IPS-NIHi7 (cell line): ENCODE results near the gene SLC17A9.

ENCODE experiments used
- DNase-seq: peaks from one replicate; pipeline ENCODE4 v3.0.0; 2012; ENCODE audit warnings: mixed read lengths; ENCODE audit errors: extremely low spot score

SLC17A9 gene

DNA sequence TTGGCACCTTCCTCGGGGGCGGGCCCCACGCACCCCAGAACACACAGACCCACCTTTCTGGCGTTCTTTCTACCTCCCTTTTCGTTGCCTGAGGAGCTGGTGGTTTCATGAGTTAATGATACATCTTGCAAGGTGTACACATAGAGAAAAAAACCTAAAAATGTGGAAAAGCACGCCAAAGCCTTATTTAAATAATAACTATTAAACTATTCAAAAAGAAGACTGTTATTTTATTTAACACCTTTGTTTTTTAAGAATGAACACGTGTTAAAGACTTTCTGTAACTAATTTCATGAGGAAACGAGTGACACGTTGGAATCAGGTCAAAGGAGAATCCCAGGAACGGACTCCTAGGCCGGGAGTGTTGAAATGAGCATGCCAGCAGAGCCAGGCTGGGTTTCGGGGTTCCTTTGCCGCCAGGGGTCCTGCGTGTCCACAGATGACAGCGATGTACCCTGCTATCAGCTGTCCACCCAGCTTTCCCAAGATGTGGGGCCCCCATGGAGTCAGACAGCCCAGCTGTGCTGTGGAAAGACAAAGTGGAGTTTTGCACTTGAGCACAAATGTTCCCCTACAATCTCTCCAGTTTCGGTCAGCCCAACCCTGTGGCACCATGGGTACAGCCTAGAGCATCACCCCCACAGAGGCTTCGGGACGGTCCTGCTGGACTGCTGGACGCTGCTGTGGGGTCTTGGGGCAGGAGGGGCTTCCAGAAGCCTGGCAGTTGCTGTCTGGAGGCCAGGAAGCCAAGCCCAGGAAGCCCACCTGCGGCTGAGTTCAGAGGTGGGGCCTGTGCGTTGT, 16.1 kb downstream of the SLC17A9 start:
- DNase-seq = no peak

DNA sequence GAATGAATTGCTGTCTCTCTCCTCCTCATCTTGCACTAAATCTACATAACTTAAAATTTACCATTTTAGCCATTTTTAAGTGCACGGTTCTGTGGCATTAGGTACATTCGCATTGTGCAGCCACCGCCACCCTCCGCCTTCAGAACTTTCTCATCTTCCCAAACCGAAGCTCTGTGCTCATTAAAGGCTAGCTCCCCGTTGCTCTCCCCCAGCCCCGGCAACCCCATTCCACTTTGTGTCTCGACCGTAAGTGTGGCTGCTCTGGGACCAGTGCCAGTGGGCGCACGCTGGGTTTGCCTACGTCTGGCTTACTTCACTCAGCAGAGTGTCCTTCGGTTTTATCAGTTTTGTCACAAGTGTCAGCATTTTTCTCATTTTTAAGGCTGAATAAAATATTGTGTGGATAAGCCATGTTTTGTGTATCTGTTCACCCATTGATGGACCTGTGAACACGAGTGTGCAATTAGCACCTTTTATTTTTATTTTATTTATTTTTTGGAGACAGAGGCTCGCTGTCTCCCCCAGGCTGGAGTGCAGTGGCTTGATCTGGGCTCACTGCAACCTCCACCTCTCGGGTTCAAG, 16.8 kb downstream of the SLC17A9 start:
- DNase-seq = no peak

DNA sequence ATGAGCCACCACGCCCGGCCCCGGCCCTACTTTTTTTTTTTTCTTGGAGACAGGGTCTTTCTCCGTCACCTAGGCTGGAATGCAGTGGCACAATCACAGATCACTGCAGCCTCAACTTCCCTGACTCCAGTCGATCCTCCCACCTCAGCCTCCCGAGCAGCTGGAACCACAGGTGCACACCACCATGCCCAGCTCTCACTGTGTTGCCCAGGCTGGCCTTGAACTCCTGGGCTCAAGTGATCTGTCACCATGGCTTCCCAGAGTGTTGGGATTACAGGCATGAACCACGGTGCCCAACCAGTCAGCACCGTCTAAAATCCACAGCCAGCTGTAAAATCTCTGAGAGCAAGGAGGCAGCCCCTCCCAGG, 17.4 kb downstream of the SLC17A9 start:
- no peak for DNase-seq

DNA sequence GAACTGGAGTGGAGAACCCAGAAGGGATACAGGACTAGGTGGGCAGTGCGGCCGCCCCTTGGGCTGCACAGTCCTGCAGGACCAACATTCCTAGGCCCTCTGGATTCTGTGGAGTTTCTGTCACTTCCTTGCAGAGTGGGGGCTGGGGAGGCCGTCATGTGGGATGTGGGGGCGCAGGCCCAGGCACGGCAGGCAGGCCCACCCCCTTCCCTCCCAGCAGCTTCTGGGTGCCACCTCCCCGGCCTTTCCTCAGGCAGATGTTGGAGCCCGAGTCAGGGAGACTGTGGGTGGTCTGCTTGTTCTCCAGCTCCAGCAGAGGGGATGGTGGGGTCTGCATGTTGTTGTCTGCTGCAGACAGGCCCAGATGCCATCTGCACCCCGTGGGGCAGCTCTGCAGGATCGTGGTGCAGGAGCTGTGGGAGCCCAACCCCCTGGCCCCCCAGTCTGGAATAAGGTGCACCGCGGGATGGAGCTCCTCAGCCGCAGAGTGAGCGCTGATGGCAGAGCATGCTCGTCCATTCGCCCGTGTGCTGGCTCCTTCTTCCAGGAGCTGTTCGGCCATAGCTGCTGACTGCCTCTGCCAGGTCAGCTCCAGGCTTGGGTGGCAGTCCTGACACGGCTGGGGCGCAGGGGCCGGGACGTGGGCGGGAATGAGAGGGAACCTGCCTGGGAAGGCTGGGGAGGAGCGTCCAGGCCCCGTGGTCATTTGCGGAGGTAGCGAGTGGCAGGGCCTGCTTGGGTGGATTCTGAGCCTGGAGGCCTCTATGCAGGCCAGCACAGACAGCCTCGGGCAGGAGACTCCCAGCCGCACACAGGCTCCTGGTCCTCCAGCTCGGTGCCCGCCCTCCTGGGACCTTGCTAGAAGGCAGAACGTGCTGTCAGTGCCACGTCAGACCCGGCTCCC, 18.1 kb downstream of the SLC17A9 start:
- peak; percentile 30 for DNase-seq

DNA sequence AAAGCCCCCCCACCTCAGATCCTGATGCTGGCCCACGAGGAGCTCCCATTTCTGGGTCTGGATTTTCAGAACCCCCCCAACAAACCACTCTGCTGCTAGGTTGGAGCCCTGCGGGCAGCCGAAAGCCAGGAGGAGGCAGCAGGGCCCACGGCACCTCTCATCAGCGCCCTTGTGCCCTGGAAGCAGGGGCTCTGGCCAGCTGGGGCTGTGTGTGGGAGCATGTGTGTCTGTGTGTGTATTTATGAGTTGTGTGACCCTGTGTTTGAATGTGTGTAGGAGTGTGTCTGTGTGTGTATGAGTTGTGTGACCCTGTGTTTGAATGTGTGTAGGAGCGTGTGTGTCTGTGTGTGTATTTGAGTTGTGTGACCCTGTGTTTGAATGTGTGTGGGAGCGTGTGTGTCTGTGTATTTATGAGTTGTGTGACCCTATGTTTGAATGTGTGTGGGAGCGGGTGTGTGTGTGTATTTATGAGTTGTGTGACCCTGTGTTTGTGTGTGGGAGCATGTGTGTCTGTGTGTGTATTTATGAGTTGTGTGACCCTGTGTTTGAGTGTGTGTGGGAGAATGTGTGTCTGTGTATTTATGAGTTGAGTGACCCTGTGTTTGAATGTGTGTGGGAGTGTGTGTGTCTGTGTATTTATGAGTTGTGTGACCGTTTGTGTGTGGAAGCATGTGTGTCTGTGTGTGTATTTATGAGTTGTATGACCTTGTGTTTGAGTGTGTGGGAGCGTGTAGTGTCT, 18.9 kb downstream of the SLC17A9 start:
- DNase-seq = no peak

DNA sequence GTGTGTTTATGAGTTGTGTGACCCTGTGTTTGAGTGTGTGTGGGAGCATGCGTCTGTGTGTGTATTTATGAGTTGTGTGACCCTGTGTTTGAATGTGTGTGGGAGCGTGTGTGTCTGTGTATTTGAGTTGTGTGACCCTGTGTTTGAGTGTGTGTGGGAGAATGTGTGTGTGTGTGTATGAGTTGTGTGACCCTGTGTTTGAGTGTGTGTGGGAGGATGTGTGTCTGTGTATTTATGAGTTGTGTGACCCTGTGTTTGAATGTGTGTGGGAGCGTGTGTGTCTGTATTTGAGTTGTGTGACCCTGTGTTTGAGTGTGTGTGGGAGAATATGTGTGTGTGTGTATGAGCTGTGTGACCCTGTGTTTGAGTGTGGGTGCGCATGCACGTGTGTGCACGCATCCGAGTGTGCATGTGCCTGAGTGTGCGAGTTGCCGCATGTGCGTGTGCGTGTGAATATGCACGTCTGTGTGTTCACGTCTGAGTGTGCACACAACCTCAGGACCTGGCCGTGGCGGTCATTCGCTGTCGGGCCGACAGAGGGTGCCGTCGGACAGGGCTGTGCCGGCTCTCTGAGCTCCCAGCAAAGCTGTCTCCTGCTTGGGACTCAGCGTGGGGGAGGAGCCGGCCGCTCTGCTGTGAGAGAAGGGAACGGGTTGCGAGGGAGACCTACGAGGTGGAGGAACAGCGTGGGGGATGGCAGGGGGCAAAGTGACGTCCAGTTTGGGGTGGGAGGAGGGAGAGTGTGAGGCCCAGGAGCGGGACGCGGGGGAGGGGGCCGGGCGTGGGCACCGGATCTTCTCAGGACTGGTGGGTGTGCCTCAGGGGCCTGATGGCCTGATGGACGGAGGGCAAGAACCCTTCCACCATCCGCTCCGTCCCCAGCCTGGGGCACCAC, 19.7 kb downstream of the SLC17A9 start:
- DNase-seq = peak; percentile 96

DNA sequence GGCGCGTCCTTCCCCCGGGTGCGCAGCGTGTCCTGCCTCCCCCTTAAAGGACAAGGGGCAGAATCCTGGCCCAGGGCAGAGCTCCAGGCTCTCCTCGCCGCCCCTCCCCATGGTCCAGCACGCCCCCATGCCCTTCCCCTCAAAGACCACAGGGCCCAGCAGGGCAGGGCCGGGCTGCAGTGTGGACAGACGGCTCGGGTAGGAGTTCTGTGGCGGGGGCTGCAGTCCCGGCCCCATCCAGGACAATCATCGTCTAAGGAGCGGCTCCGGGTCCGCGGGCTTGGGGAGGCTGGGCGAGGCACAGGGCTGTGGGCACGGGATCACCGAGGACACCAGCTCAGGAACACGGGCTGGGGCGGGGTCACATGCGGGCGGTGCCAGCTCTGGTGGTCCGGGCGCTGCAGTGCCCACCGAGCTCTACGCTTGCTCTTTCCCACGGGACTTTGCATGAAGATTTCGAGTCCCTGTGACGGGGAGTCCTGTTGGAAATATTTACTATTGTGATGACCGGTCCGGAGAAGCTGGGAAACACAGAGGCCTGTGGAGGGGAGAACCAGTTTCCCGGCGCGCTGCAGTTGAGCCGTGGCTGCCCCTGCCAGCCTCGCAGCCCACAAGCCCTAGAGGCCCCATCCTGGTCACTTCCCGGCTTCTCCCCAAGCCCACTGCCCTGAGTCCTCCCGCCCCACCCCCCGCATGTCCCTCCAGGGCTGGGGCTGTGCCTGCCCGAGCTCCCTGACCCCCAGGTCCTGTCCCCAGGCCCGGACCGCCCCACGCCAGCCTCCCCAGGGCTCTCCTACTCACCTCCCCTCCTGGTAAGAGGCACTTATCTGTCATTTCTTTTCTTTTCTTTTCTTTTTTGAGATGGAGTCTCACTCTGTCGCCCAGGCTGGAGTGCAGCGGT, 20.6 kb downstream of the SLC17A9 start:
- DNase-seq = no peak

DNA sequence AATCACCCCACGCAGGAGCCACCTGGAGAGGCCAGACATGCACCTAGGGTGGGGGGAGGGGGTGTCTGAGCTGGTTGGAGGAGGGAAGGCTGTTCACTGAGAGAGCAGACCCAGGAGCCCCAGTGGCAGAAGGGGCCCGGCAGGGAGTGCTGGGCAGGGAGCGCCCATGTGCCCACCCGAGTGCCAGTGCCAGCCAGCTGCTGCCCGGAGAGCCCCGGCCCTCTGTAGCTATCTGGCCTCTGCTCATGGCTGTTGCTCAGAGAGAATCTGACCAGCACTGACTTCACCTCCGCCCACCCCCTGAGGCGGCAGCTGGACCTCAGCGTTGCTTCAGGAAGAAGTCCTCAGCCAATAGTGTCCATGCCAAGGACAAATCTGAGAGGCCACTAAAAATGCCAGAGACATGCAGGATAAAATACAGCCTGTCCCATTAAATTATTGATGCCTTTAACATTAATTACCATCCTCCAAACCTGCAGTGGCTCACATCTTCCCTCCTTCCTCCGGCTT, 22.8 kb downstream of the SLC17A9 start:
- DNase-seq = no peak

DNA sequence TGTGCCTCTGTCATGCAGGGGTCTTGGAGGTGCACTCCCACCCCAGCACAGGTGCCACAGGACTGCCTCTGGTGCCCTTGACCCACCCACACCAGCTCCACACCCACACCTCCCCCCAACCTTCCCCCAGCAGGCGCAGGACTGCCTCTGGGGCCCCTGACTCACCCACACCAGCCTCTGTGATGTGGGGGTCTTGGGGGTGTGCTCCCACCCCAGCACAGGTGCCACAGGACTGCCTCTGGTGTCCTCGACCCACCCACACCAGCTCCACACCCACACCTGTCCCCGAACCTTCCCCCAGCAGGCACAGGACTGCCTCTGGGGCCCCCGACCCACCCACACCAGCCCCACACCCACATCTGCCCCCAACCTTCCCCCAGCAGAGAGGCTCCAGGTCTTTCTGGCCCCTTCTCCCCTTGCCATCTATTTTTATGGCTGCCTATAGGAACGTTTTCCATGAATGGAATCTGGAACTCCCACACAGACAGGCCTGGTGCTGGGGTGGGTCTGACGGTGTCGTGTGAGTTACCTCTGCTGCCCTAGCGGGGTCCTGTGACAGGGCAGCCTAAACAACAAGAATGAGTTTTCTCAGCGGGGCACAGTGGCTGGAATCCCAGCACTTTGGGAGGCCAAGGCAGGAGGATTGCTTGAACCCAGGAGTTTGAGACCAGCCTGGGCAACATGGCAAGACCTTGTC, 23.5 kb downstream of the SLC17A9 start:
- no peak for DNase-seq

DNA sequence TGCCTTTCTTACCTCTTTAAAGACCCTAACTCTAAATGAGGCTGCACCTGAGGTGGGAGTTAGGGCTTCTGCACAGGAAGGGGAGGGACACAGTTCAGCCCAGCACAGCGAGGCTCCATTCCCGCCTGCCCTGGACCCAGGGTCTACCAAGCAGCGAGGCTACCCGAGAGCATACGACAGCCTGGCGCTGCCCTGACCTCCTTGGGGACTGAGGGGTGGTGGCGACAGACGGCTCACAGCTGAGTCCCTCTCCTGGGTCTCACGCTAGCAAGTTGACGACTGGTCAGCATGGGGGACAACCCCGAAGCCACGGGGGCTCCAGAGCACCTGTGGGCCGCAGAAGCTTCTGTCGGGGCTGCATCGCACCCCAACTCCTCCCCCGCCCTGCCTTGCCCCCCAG, 24.4 kb downstream of the SLC17A9 start:
- DNase-seq = no peak

DNA sequence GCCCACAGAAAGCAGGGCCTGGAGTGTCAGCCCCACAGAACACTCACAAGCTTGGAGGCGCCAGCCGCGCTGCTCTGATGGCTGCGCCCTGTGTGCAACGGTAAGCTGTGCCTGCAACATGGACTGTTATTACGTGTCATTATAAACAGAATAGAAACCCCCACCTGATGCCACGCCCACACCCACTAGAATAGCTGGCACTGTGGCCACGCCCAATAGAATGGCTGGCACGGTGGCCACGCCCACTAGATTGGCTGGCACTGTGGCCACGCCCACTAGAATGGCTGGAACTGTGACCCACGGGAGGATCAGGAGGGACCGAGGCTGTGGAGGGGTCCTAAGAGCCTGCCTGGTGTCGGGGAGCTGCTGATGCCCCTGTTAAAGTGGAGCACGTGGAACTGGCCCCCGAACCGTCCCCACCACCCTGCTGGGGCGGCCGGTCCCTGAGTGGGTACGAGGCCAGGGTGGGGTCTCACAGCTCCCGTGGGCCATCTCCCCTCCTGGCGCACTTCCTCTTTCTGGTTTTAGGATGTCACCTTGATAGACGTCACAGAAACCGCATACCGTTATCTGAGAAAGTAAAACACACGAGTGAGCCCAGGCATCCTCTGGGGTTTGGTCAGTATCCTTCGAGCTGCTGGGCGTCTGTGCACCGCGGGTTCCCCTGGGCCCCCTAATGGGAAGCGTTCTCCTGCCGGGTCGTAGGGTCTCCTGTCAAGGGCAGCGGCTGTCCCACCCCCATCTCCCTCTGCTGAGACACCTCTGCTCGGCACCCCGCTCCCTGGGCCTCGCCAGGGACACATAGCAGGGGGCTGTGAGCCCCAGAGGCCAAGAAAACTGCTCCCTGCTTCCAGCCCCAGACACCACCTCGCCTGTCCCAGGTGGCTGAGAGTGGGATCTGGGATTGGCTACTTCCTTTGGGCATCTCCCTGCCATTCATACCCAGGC, 25.4 kb downstream of the SLC17A9 start:
- DNase-seq = no peak

DNA sequence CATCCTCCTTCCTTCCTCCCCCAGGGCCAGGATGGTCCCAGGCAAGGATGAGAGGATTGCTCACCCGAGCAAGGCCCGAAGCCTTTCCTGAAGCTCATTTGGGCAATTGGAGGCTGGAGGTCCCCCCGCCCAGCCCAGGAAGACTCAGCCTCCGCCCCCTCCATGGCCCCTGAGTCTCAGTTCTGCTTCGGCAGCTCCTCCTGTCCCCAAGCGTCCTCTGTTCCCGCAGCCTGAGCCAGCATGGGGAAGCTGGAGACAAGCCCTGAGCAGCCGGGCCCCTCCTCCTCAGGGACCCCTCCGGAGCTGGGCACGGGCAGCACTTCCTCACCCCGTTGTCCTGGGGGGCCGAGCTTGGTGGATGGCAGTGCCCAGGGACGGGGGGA, 26.0 kb downstream of the SLC17A9 start:
- no peak for DNase-seq

DNA sequence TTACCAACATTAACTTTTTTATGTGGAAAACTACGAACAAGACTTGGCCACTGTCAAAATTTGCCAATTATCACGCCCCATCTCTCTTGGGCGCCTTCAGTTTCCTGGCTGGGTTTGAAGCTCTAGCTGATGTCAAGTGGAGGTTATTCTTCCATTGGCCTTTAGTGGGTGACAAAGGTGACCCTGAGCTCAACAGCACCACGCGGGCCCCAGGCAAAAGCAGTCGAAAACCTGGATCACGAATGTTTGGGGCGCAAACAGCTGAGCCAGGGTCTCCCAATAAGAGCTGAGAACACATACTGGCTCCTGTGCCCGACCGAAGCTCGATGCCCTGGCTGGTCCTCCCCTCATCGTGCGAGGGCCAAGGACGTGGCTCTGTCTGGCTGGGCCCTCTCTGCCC, 26.8 kb downstream of the SLC17A9 start:
- DNase-seq = no peak

DNA sequence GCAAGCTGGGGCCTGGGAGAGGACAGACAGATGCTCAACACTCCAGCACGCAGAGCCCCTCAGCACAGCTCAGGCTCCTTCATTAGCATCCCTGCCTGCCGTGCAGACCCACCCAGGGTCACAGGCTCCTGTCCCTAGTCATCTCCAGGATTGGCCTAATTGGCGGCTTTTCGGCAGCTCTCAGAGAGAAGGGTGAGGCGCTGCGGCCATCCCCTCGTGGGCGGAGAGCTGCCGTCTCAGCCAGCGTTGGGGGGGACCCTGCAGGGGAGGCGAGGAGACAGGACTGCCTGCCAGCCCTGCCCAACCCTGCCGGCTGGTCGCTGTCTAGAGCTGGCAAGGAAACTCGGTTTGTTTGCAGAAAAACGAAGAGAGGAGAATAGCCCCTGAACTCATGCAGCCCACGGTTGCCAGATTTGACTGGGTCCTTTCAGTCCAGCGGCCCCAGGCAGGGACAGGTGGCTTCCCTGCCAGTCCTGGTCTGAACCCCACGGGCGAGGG, 27.4 kb downstream of the SLC17A9 start:
- no peak for DNase-seq

DNA sequence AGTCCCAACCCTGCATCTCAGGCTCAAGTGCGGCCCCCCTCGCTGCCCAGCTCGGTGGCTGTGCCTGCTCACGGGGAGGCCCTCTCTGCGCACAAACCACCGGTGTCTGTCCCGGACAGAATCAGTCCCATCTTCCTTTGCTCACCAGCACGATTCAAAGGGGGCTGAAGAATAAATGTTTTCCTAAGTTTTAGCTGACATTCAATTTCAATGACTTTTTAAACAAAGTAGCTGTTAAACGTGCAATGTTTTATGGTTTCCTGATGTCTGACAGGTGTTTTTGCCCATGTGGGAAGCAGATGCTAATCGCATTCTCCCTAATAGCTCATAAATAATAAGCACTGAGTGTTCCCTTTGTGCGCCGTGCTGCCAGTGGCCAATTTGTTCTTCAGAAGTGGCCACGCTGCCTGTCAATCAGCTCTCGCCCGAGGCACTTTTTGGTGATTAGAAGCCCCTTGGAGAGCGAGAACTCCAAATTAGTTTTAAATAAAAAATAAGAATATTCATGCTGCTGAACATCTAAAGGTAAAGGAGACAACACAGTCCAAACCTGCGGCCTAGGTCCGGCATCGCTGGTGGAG, 28.0 kb downstream of the SLC17A9 start:
- no peak for DNase-seq

DNA sequence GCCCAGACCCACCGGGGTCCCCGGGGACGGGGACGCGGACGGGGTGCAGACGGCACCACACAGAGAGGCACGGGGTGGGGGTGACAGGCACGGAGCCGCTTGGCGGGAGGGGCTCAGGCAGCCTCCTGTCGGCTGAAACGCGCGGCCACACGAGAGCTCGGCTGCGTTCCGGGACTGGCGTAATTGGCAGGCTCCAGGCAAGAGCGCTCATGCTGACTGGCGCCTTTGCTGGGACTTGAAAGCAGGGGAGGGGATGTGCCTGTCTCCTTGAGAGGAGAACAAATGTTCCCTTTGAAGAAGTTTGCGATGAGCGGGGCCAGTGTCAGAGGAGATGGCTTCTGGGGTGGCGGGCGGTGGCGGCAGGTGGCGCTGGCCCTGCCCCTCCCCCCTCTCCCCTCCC, 28.5 kb downstream of the SLC17A9 start:
- DNase-seq = no peak
